ENCODE results near the gene ERBB3. TPM values are rescaled to one million over a fixed set of nuclear protein-coding genes. Genes with fewer than 3 reads are reported as not detected.
"Not testable (repeated sequence)": the region's sequence is repeated elsewhere in the genome, so short reads cannot be mapped to it uniquely, and the experiment has no call there.

Gene ERBB3
- total RNA-seq, 4 donors from 2014 or later, result 177 to 209 (median 202) TPM

DNA sequence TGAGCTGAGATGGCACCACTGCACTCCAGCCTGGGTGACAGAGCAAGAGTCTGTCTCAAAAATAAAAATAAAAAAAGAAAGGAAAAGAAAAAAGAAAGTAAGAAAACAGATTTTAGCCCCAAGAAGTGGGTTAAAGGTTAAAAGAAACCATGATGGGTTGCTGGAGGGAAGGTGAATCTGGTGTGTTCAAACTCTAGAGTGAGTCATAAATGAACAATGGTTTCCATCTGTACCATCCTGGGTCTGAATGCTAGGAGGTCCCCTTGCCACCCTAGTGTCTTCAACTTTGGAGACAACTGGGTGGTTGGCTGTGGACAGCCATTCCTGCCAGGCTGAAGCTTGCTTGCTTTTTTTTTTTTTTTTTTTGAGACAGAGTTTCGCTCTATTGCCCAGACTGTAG is 39.8 kb upstream of the ERBB3 start:
- no peak for TF ChIP-seq CTCF (IDR thresholded peaks at IDR 0.05)
- no peak for TF ChIP-seq POLR2A (IDR thresholded peaks at IDR 0.05)
- intact Hi-C loops (cut with DNase I; ENCODE audit: low total_unique reads), result no loop called here
- H3K4me3 ChIP-seq (ENCODE audit: low read depth, poor library complexity, severe bottlenecking), result no peak overlapping the region
- 100% methylated on average over 1 of the region's 1 CpG for WGBS, 2 donors
- no peak for DNase-seq (ENCODE audit: low spot score in 2 of 2)

DNA sequence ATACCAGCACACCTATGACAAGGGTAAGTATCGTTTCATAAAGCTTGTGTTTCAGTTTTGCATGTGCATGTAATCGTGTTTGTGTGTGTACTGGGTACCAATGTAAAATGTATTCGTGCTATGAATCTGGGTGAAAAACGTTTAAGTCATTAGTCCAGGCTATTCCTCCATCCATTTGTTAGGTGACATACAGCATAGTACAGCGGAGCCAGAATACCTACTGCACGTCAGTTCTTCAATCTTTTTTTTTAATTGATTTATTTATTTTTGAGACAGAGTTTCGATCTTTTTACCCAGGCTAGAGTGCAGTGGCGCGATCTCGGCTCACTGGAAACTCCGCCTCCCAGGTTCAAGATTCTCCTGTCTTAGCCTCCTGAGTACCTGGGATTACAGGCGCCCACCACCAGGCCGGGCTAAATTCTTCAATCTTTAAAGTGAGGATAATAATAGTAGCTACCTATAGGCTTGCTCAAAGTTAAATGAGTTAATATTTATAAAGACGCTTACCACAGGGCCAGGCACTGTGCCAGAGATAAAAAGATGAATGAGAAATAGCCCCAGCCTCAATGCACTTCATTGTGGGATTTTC is 38.9 kb upstream of the ERBB3 start:
- intact Hi-C loops (cut with DNase I; ENCODE audit: low total_unique reads), result no loop called here
- TF ChIP-seq POLR2A (IDR thresholded peaks at IDR 0.05), result no peak
- no peak for TF ChIP-seq CTCF (IDR thresholded peaks at IDR 0.05)
- DNase-seq (ENCODE audit: low spot score in 2 of 2), result no peak
- no peak overlapping the region for H3K4me3 ChIP-seq (ENCODE audit: low read depth, poor library complexity, severe bottlenecking)
- WGBS, 2 donors, result 55 to 62% methylated on average over 14 of the region's 14 CpGs

GRCh38 chr12:56041552-56042429 is 38.2 kb upstream of the ERBB3 start, which contains the start of gene RPS26:
Gene RPS26, plus strand, starts transcription at chr12:56041918. Its CDS starts 249 bp downstream, at chr12:56042167.
- peak; percentile 96 to 98 for DNase-seq (ENCODE audit: low spot score in 2 of 2)
- peak within 1 kb of the TSS; percentile 82 for H3K4me3 ChIP-seq (ENCODE audit: low read depth, poor library complexity, severe bottlenecking)
- WGBS, 2 donors, result 1% methylated on average over 50 of the region's 50 CpGs
- intact Hi-C loops (cut with DNase I; ENCODE audit: low total_unique reads), result no loop called here
- TF ChIP-seq CTCF (IDR thresholded peaks at IDR 0.05), result no peak
- peak in 1 of 2 donors; percentile 91 for TF ChIP-seq POLR2A (IDR thresholded peaks at IDR 0.05)

DNA sequence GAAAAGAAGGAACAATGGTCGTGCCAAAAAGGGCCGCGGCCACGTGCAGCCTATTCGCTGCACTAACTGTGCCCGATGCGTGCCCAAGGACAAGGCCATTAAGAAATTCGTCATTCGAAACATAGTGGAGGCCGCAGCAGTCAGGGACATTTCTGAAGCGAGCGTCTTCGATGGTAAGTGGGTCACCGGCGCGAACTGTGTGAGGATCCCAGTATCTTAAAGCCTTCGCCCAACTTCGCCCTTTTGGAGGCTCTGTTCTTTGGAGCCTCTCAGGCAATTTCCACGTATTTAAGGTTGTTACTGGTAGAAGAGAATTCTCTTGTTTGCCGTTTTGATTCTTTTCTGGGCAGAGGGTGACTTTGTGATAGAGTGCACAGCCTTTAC is 37.5 kb upstream of the ERBB3 start:
- DNase-seq (ENCODE audit: low spot score in 2 of 2); intact Hi-C loops (cut with DNase I; ENCODE audit: low total_unique reads): not testable (repeated sequence)
- peak overlapping the region; percentile 82 for H3K4me3 ChIP-seq (ENCODE audit: low read depth, poor library complexity, severe bottlenecking)
- WGBS, 2 donors, result 0% methylated on average over 20 of the region's 20 CpGs

- WGBS, 2 donors, result 38 to 40% methylated on average over 9 of the region's 9 CpGs
- TF ChIP-seq POLR2A (IDR thresholded peaks at IDR 0.05), result no peak
- TF ChIP-seq CTCF (IDR thresholded peaks at IDR 0.05), result no peak
- intact Hi-C loops (cut with DNase I; ENCODE audit: low total_unique reads), result no loop called here
Measured at GRCh38 chr12:56042843-56043242, 37.1 kb upstream of the ERBB3 start.

DNA sequence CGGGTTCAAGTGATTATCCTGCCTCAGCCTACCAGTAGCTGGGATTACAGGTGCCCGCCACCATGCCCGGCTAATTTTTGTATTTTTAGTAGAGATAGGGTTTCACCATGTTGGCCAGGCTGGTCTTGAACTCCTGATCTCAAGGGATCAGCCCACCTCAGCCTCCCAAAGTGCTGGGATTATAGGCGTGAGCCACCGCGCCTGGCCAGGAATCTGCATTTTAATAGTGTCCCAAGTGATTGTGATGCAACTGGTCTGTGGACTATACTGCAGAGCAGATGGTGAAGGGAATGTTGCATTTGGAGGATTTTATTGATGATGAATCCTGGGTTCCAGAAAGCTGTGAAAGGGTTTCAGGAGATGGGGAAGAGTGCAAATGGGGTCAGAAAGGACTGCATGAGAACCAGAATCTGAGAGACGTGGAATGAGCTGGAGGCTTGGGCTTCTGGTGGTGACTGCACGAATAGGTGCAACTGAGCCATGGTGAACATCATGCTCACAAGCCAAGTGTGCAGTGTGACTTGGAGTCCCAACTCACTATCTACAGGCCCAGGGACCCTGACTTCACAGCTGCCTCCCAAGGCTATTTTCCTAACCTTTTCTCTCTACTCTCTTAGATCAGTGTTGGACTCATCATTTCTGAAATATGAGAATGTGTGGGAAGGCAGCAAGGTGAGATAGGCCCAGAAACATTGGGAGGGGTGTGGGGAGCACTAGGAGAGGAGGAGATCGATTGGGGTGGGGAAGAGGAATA is 33.8 kb upstream of the ERBB3 start:
- no peak overlapping the region for H3K4me3 ChIP-seq (ENCODE audit: low read depth, poor library complexity, severe bottlenecking)
- WGBS, 2 donors, result 84 to 89% methylated on average over 9 of the region's 9 CpGs
- TF ChIP-seq POLR2A (IDR thresholded peaks at IDR 0.05), result no peak
- no peak for TF ChIP-seq CTCF (IDR thresholded peaks at IDR 0.05)
- intact Hi-C loops (cut with DNase I; ENCODE audit: low total_unique reads), result no loop called here
- DNase-seq (ENCODE audit: low spot score in 2 of 2), result no peak

More at GRCh38 chr12:56042843-56043242, 37.1 kb upstream of the ERBB3 start:
- no peak for DNase-seq (ENCODE audit: low spot score in 2 of 2)
- peak overlapping the region; percentile 82 for H3K4me3 ChIP-seq (ENCODE audit: low read depth, poor library complexity, severe bottlenecking)
